22Rv1 (cell line): ENCODE measurements around the gene NUDT5.

Experiments
- CTCF ChIP-seq: fragments of 450-650 bp; IDR thresholded peaks from 2 replicates; pipeline ENCODE4 v1.5.1; 2017; ENCODE audit warnings: mild to moderate bottlenecking
- ZFX ChIP-seq: fragments of 450-650 bp; IDR thresholded peaks from 2 replicates; pipeline ENCODE4 v1.6.1; 2017; ENCODE audit warnings: antibody characterized with exemption, borderline replicate concordance

DNA sequence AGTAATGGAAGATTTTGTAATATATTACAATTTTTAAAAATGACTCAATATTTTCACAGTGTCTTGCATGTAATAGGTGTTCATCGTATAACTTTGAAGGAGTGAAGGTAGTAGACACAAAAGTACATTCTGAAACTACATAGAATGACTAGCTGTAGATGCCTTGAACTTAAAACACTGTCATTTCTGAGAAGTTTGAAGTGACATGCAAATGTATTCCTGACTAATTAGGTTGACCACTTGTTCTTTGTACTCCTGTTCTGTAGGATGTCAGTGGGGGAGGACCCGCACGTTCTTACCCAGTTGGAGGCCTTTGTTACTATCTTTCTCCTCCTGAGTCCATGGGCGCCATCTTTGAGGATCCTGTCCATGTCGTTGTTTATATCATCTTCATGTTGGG is 35.0 kb downstream of the NUDT5 start:
- TF ChIP-seq CTCF = no peak
- TF ChIP-seq ZFX = no peak
